IMR-90 (cell line): ENCODE data around the gene IL23R. TPM values are rescaled to one million over a fixed set of nuclear protein-coding genes. Genes with fewer than 3 reads are reported as not detected.

Experiments used
- ATAC-seq: fragments of 200-7000 bp; cut with Tn5 transposase; 2 replicates; pipeline ENCODE4 v1.9.1; 2020; ENCODE audit warnings: low read depth, mild to moderate bottlenecking, moderate library complexity
- BruUV-seq: library from RNA; stranded (reverse); fragments of 400-500 nt; replicated peaks from 2 replicates; lab custom pipeline; 2021; lab: Mats Ljungman, UMichigan
- CTCF ChIA-PET: fragments of 300-600 bp; formaldehyde crosslinking; extraction: SDS; loops from one replicate; lab custom pipeline; 2021; ENCODE audit warnings: antibody characterized with exemption; lab: Yijun Ruan, JAX
- POLR2A ChIA-PET: fragments of 300-600 bp; sonication (Branson Sonifier 250); formaldehyde crosslinking; loops from one replicate; lab custom pipeline; 2022; ENCODE audit warnings: antibody characterized with exemption; ENCODE audit not compliant: unreplicated experiment; lab: Charles Lee
- DNase-seq: peaks from one replicate; pipeline ENCODE4 v3.0.0; 2013
- H2AFZ ChIP-seq: replicated peaks from 2 replicates; pipeline ENCODE3; 2013; ENCODE audit warnings: low read length, mild to moderate bottlenecking; ENCODE audit not compliant: poor library complexity
- H2AK5ac ChIP-seq: 2 replicates; pipeline ENCODE4 v1.6.1; 2013; ENCODE audit warnings: low read depth, low read length, inconsistent platforms
- H2AK9ac ChIP-seq: replicated peaks from 2 replicates; pipeline ENCODE3; 2013; ENCODE audit warnings: mild to moderate bottlenecking, low read depth, low read length, moderate library complexity; ENCODE audit not compliant: poor library complexity
- H2BK120ac ChIP-seq: 2 replicates; pipeline ENCODE4 v1.6.1; 2013; ENCODE audit warnings: low read depth, low read length, inconsistent platforms
- H2BK15ac ChIP-seq: 3 replicates; pipeline ENCODE4 v1.6.1; 2013; ENCODE audit warnings: low read depth, low read length, inconsistent platforms
- H2BK20ac ChIP-seq: 2 replicates; pipeline ENCODE4 v1.6.1; 2013; ENCODE audit warnings: low read depth, mild to moderate bottlenecking, inconsistent platforms, low read length, moderate library complexity
- H2BK5ac ChIP-seq: 2 replicates; pipeline ENCODE4 v1.6.1; 2013; ENCODE audit warnings: mild to moderate bottlenecking, low read depth, low read length, inconsistent platforms; ENCODE audit not compliant: poor library complexity, severe bottlenecking
- H3K14ac ChIP-seq: replicated peaks from 2 replicates; pipeline ENCODE4 v1.6.1; 2013; ENCODE audit warnings: low read depth, low read length, inconsistent platforms
- H3K18ac ChIP-seq: 2 replicates; pipeline ENCODE4 v1.6.1; 2013; ENCODE audit warnings: low read depth, low read length, control low read depth
- H3K23ac ChIP-seq: 2 replicates; pipeline ENCODE4 v1.6.1; 2013; ENCODE audit warnings: low read depth, low read length, inconsistent platforms
- H3K27ac ChIP-seq: 2 replicates; pipeline ENCODE4 v1.5.1; 2013; ENCODE audit warnings: mild to moderate bottlenecking, control low read depth, low read length; ENCODE audit not compliant: insufficient read depth
- H3K27me3 ChIP-seq: 2 replicates; pipeline ENCODE4 v1.6.1; 2013; ENCODE audit warnings: low read length; ENCODE audit not compliant: control insufficient read depth, insufficient read depth
- H3K36me3 ChIP-seq: 2 replicates; pipeline ENCODE4 v1.6.1; 2013; ENCODE audit warnings: low read length, mixed read lengths; ENCODE audit not compliant: control insufficient read depth, insufficient read depth
- H3K4ac ChIP-seq: 2 replicates; pipeline ENCODE4 v1.6.1; 2013; ENCODE audit warnings: low read depth, low read length, inconsistent platforms
- H3K4me1 ChIP-seq: 2 replicates; pipeline ENCODE4 v1.6.1; 2013; ENCODE audit warnings: low read length, mixed read lengths; ENCODE audit not compliant: control insufficient read depth, insufficient read depth
- H3K4me2 ChIP-seq: 2 replicates; pipeline ENCODE4 v1.6.1; 2013; ENCODE audit warnings: low read depth, mild to moderate bottlenecking, control low read depth, low read length, moderate library complexity
- H3K4me3 ChIP-seq: 2 replicates; pipeline ENCODE4 v1.5.1; 2013; ENCODE audit warnings: low read depth, mild to moderate bottlenecking, control low read depth, low read length, moderate library complexity; ENCODE audit not compliant: insufficient read depth
- H3K56ac ChIP-seq: 2 replicates; pipeline ENCODE4 v1.6.1; 2013; ENCODE audit warnings: low read length, inconsistent platforms; ENCODE audit not compliant: insufficient read depth; ENCODE audit errors: extremely low read depth
- H3K79me1 ChIP-seq, 2 experiments: 2 replicates each; pipeline ENCODE4 v1.6.1; 2013; ENCODE audit warnings: low read length in 2 of 2, inconsistent platforms in 1 of 2, low read depth in 1 of 2
- H3K9ac ChIP-seq: 2 replicates; pipeline ENCODE4 v1.6.1; 2013; ENCODE audit warnings: low read depth, low read length, control low read depth
- H3K9me1 ChIP-seq: 2 replicates; pipeline ENCODE4 v1.6.1; 2013; ENCODE audit warnings: low read length, inconsistent platforms; ENCODE audit not compliant: insufficient read depth
- H3K9me3 ChIP-seq: 2 replicates; pipeline ENCODE4 v1.6.1; 2013; ENCODE audit warnings: low read length; ENCODE audit not compliant: control insufficient read depth, insufficient read depth
- H4K20me1 ChIP-seq: 2 replicates; pipeline ENCODE4 v1.6.1; 2013; ENCODE audit warnings: low read length, inconsistent platforms; ENCODE audit not compliant: insufficient read depth
- H4K5ac ChIP-seq: 2 replicates; pipeline ENCODE4 v1.6.1; 2013; ENCODE audit warnings: mild to moderate bottlenecking, low read depth, low read length, control low read depth
- H4K8ac ChIP-seq, 2 experiments: 2 replicates each; pipeline ENCODE4 v1.6.1; 2013; ENCODE audit warnings: low read depth in 2 of 2, low read length in 2 of 2, control low read depth in 1 of 2, inconsistent platforms in 1 of 2
- H4K91ac ChIP-seq: 2 replicates; pipeline ENCODE4 v1.6.1; 2013; ENCODE audit warnings: low read depth, low read length, inconsistent platforms; ENCODE audit not compliant: insufficient read depth
- MAFK ChIP-seq: IDR thresholded peaks from 2 replicates; pipeline ENCODE4 v1.6.1; 2012; ENCODE audit warnings: low read depth, low read length, improper control_type of control experiment
- WGBS, 2 experiments: methylation state at CpG; one replicate each; pipeline versions ENCODE4 v1.1.5 to v1.1.7; 2013; ENCODE audit warnings: missing lambda C conversion rate in 2 of 2; ENCODE audit not compliant: insufficient read length in 1 of 2; ENCODE audit errors: extremely low coverage in 2 of 2; 5-methylcytosine and 5-hydroxymethylcytosine counted together
- dilution Hi-C: fragments of 300-500 bp; cut with HindIII; formaldehyde crosslinking; loops from one replicate; pipeline ENCODE4 v1.14.3; 2018; ENCODE audit warnings: low sequenced_read_pairs; ENCODE audit not compliant: unreplicated experiment
- in situ Hi-C: fragments of 300-500 bp; cut with MboI; formaldehyde crosslinking; loops from 3 replicates; pipeline ENCODE4 v1.14.3; 2019; ENCODE audit warnings: low sequenced_read_pairs, inconsistent platforms, mixed read lengths
- intact Hi-C: fragments of 100-400 bp; cut with micrococcal nuclease; formaldehyde crosslinking; loops from 2 replicates; pipeline ENCODE4 v1.10.0; 2022
- polyA plus RNA-seq, 3 experiments: library from polyadenylated mRNA; depleted of rRNA; stranded (reverse); fragments of >200 nt; gene quantifications; 2 replicates each; pipeline ENCODE4 v1.2.3, GENCODE V29; 2012; ENCODE audit warnings: low replicate concordance in 1 of 3
- total RNA-seq: library from RNA; depleted of rRNA; stranded (reverse); fragments of >200 nt; gene quantifications from 2 replicates; pipeline ENCODE4 v1.2.3, GENCODE V29; 2012

Gene IL23R
- total and polyA plus RNA-seq, 2 of the 4 experiments (the other 2 are of a cell fraction) = not detected

DNA sequence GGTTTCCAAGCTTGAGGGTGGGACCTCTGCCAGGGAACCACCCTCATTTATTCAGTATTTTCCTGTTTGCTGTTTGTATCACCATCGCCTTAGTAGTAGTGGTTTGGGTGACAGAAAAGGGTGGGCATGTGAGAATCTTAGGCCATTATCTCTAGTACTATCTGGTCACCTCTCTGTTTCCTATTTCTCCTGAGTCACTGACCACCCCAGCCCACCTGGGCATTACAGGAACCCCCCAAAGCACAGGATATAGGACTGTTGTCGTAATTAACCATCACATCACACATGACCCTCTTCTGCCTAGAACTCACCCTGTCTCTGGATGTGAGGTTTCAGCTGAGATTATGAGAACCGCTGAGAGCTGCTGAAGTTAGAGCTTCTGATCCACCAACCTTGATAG, 60.4 kb downstream of the IL23R start:
- in situ Hi-C loops = no loop called here
- Histone ChIP-seq H3K23ac (no peak overlapping the region), H4K5ac (no peak overlapping the region), H3K36me3 (no peaks in the 10 kb centered on the region), H4K20me1 (no peaks in the 10 kb centered on the region), H3K4ac (no peak overlapping the region), H3K9me3 (no peaks in the 10 kb centered on the region), H3K27ac (no peak overlapping the region), H2BK20ac (no peak overlapping the region), H2BK120ac (no peak overlapping the region), H3K18ac (no peak overlapping the region), H3K56ac (no peak overlapping the region), H2AK9ac (no peak overlapping the region), H2AFZ (no peak overlapping the region), H3K14ac (no peak overlapping the region), H3K4me1 (no peaks in the 10 kb centered on the region), H3K9me1 (no peaks in the 10 kb centered on the region), H3K27me3 (peaks cover 5% of the 10 kb centered on the region; the same call in 1 of the 2 replicates), H2AK5ac (no peak overlapping the region), H3K4me3 (no peak overlapping the region), H3K9ac (no peak overlapping the region), H2BK15ac (no peak overlapping the region), H3K79me1 (no peaks in the 10 kb centered on the region), H2BK5ac (no peak overlapping the region), H4K91ac (no peak overlapping the region), H3K4me2 (no peak overlapping the region), H4K8ac (no peak overlapping the region)
- TF ChIP-seq MAFK = no peak
- no CpG with 5 or more reads among the region's 3 CpGs for WGBS, 2 experiments
- DNase-seq (no peak), ATAC-seq (no peak)
- BruUV-seq = no TSS peak
- ChIA-PET POLR2A (no interaction called here), CTCF (no interaction called here)
- dilution Hi-C loops = no loop called here
- intact Hi-C loops = no loop called here
